ENCODE results near the gene SPSB4. TPM values are rescaled to one million over a fixed set of nuclear protein-coding genes. Genes with fewer than 3 reads are reported as not detected.

SPSB4 gene
- total and polyA plus RNA-seq, 2 donors (not counting 1 experiment from before 2014, with no cell fraction given): not detected

GRCh38 chr3:141114179-141114745, 63.1 kb downstream of the SPSB4 start:
- ATAC-seq (ENCODE audit: low read depth) (no peak), DNase-seq (no peak)
- Histone ChIP-seq H3K4me2 (replicated peaks; ENCODE audit: low read depth, low read length, poor library complexity, severe bottlenecking) (no peak overlapping the region), H3K27ac (ENCODE audit: low read length in 2 of 2) (no peak overlapping the region), H3K9me3 (ENCODE audit: control extremely low read depth in 1 of 3, control insufficient read depth in 2 of 3, insufficient read depth in 1 of 3, low read length in 2 of 3) (peaks cover 0 to 7% (median 3%) of the 10 kb centered on the region in 3 donors), H3K4me3 (ENCODE audit: control extremely low read depth in 1 of 5, extremely low read depth in 1 of 5, insufficient read depth in 1 of 5, low read depth in 2 of 5, low read length in 4 of 5) (no peak overlapping the region), H3K36me3 (replicated peaks in 1 of 2; ENCODE audit: control extremely low read depth in 1 of 2, control insufficient read depth in 1 of 2, extremely low read depth in 1 of 2, insufficient read depth in 2 of 2, low read length in 1 of 2) (no peaks in the 10 kb centered on the region), H3K27me3 (replicated peaks in 1 of 4; ENCODE audit: control extremely low read depth in 1 of 4, control insufficient read depth in 3 of 4, insufficient read depth in 4 of 4, low read length in 3 of 4) (peaks cover 0 to 3% (median 0%) of the 10 kb centered on the region in 4 experiments), H3K4me1 (ENCODE audit: control insufficient read depth in 2 of 2, insufficient read depth in 2 of 2, low read length in 2 of 2) (no peaks in the 10 kb centered on the region), H2AFZ (ENCODE audit: insufficient read depth, low read depth, low read length, poor library complexity, severe bottlenecking) (no peak overlapping the region), H4K20me1 (ENCODE audit: control insufficient read depth, insufficient read depth, low read length, poor library complexity, severe bottlenecking) (no peaks in the 10 kb centered on the region), H3K9ac (ENCODE audit: low read length) (no peak overlapping the region), H3K79me2 (ENCODE audit: control insufficient read depth, insufficient read depth, low read length) (no peaks in the 10 kb centered on the region)
- H3K27ac Mint-ChIP-seq: no peak overlapping the region
- no peak overlapping the region for H3K4me3 Mint-ChIP-seq
- H3K4me1 Mint-ChIP-seq: no peaks in the 10 kb centered on the region
- POLR2A ChIA-PET: no interaction called here
- H3K9me3 Mint-ChIP-seq (ENCODE audit: insufficient read depth): no peaks in the 10 kb centered on the region
- intact Hi-C loops (cut with micrococcal nuclease): no loop called here
- CTCF ChIA-PET: interaction anchor here (4.0 kb wide), 1 partner anchor 8 kb away, joined by 23 read pairs; no protein-coding TSS in a partner anchor
- peaks cover 4% of the 10 kb centered on the region for H3K27me3 Mint-ChIP-seq
- TF ChIP-seq CTCF (IDR thresholded peaks at IDR 0.05) (no peak), EZH2 (IDR thresholded peaks at IDR 0.05; ENCODE audit: borderline replicate concordance, insufficient read depth, low read depth, low read length, poor library complexity, severe bottlenecking) (no peak)
- WGBS (ENCODE audit: insufficient coverage): 92% methylated on average over 10 of the region's 10 CpGs

- Histone ChIP-seq H3K9me3 (ENCODE audit: control extremely low read depth in 1 of 3, control insufficient read depth in 2 of 3, insufficient read depth in 1 of 3, low read length in 2 of 3) (peaks cover 0 to 5% (median 3%) of the 10 kb centered on the region in 3 donors), H3K9ac (ENCODE audit: low read length) (no peak overlapping the region), H3K27ac (ENCODE audit: low read length in 2 of 2) (no peak overlapping the region), H3K79me2 (ENCODE audit: control insufficient read depth, insufficient read depth, low read length) (no peaks in the 10 kb centered on the region), H3K4me2 (replicated peaks; ENCODE audit: low read depth, low read length, poor library complexity, severe bottlenecking) (no peak overlapping the region), H3K36me3 (replicated peaks in 1 of 2; ENCODE audit: control extremely low read depth in 1 of 2, control insufficient read depth in 1 of 2, extremely low read depth in 1 of 2, insufficient read depth in 2 of 2, low read length in 1 of 2) (no peaks in the 10 kb centered on the region), H4K20me1 (ENCODE audit: control insufficient read depth, insufficient read depth, low read length, poor library complexity, severe bottlenecking) (no peaks in the 10 kb centered on the region), H3K4me3 (ENCODE audit: control extremely low read depth in 1 of 5, extremely low read depth in 1 of 5, insufficient read depth in 1 of 5, low read depth in 2 of 5, low read length in 4 of 5) (no peak overlapping the region), H2AFZ (ENCODE audit: insufficient read depth, low read depth, low read length, poor library complexity, severe bottlenecking) (no peak overlapping the region), H3K4me1 (ENCODE audit: control insufficient read depth in 2 of 2, insufficient read depth in 2 of 2, low read length in 2 of 2) (no peaks in the 10 kb centered on the region), H3K27me3 (replicated peaks in 1 of 4; ENCODE audit: control extremely low read depth in 1 of 4, control insufficient read depth in 3 of 4, insufficient read depth in 4 of 4, low read length in 3 of 4) (peaks cover 0 to under 1% (median 0%) of the 10 kb centered on the region in 4 experiments)
- no peaks in the 10 kb centered on the region for H3K4me1 Mint-ChIP-seq
- no peak for ATAC-seq (ENCODE audit: low read depth)
- no peak overlapping the region for H3K4me3 Mint-ChIP-seq
- no peaks in the 10 kb centered on the region for H3K9me3 Mint-ChIP-seq (ENCODE audit: insufficient read depth)
- POLR2A ChIA-PET: no interaction called here
- no peak overlapping the region for H3K27ac Mint-ChIP-seq
- no peak for TF ChIP-seq EZH2 (IDR thresholded peaks at IDR 0.05; ENCODE audit: borderline replicate concordance, insufficient read depth, low read depth, low read length, poor library complexity, severe bottlenecking)
- TF ChIP-seq CTCF (IDR thresholded peaks at IDR 0.05): peak; percentile 28
- CTCF ChIA-PET: interaction anchor here (0.9 to 4.0 kb wide), 3 partner anchors 9 to 13 kb away, joined by 3 to 23 read pairs (median 5); no protein-coding TSS in a partner anchor
- H3K27me3 Mint-ChIP-seq: peaks cover 7% of the 10 kb centered on the region
- 83% methylated on average over 9 of the region's 13 CpGs for WGBS (ENCODE audit: insufficient coverage)
- DNase-seq: no peak
- intact Hi-C loops (cut with micrococcal nuclease): no loop called here
Measured at GRCh38 chr3:141114816-141115460, 63.8 kb downstream of the SPSB4 start.
